ENCODE measurements around the gene MRPL33.

MRPL33 gene

DNA sequence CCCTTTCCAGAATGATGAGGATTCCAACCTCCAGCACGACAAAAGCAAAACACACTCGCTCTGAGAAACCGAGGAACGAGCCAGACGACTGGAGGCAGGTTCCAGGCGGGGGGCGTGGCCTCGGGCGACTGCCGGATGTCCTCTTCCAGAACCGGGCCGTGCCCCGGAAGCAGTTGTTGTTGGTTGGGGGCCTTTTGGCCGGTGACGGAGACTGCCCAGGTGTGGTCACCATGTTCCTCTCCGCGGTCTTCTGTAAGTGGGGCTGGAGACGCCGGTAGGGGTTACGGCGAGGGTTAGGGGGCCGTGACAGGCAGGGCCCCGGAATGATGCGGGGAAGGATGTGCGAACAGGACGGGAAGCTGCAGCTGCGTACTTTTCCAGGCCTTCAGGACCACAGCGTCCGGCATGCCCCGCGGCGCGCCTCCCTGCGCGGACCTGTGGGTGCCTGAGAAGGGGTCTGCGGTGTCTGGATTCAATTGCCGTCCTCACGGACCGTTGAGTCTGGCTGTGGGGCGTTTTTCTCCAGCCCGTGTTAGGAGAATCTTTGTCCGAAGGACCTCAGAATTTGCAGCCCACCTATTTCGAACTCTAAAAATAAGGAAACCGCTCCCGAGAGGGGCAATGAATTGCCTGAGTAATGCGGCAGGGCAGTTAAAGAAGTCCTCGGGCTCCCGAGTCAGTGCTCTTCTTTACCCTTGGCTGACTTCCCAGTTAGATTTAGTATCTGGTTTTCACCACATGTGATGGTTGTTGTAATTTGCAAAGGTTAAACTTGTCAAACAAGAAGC lies at the start of gene MRPL33:
Gene MRPL33 (plus strand): TSS at position 172 of the 788 bp plus-strand sequence. CDS start 59 bp downstream, at position 231.
- Histone ChIP-seq H3K36me3 (ENCODE audit: control insufficient read depth in 2 of 2, insufficient read depth in 2 of 2, low read length in 2 of 2) (peaks cover 4 to 8% of the 10 kb centered on the region in 2 donors), H3K27ac (ENCODE audit: low read length) (peak within 1 kb of the TSS; percentile 93), H3K9me3 (ENCODE audit: control insufficient read depth in 2 of 2, low read length in 2 of 2) (no peaks in the 10 kb centered on the region), H3K4me3 (ENCODE audit: low read length in 2 of 2) (peak within 1 kb of the TSS; percentile 98 to 100), H3K9ac (ENCODE audit: low read length in 2 of 2) (peak within 1 kb of the TSS; percentile 97 to 99), H3K27me3 (ENCODE audit: control insufficient read depth in 1 of 2, insufficient read depth in 2 of 2, low read length in 2 of 2) (peaks cover 0 to 3% of the 10 kb centered on the region in 2 donors), H3K4me1 (ENCODE audit: control insufficient read depth, insufficient read depth, low read length) (peaks cover 14% of the 10 kb centered on the region)

DNA sequence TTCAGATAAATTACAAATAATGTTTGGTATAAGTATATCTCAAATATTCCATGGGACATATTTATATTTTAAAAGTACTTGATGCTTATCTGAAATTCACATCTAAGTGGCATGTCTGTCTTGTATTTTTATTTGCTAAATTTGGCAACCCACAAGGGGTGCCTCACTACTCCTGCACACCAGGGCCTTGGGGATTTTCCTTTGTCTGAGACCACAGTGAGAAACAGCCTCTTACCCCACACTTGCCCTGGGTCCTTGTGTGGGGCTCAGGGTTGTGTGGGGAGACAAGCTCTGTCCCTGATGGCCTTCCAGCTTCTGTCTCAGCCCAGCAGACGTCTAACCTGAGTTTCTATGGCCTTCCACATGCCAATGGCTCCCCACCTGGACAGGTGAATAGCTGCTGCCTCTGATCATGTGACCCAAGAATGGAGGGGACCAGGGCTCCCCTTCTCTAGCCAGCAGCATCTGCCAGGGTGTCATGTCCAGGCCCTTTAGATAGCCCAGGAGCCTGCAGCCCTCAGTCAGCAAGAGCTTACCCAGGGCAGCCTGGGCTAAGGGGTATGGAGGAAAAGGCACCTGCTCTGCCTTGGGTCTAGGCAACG lies 49.5 kb upstream of the MRPL33 start:
- no peak overlapping the region for H3K9ac ChIP-seq (ENCODE audit: low read length in 2 of 2)
- no peaks in the 10 kb centered on the region for H3K27me3 ChIP-seq (ENCODE audit: control insufficient read depth in 1 of 2, insufficient read depth in 2 of 2, low read length in 2 of 2)
- no peaks in the 10 kb centered on the region for H3K9me3 ChIP-seq (ENCODE audit: control insufficient read depth in 2 of 2, low read length in 2 of 2)
- peaks cover 19% of the 10 kb centered on the region for H3K4me1 ChIP-seq (ENCODE audit: control insufficient read depth, insufficient read depth, low read length)
- no peak overlapping the region for H3K4me3 ChIP-seq (ENCODE audit: low read length in 2 of 2)
- no peaks in the 10 kb centered on the region for H3K36me3 ChIP-seq (ENCODE audit: control insufficient read depth in 2 of 2, insufficient read depth in 2 of 2, low read length in 2 of 2)
- H3K27ac ChIP-seq (ENCODE audit: low read length) = no peak overlapping the region

DNA sequence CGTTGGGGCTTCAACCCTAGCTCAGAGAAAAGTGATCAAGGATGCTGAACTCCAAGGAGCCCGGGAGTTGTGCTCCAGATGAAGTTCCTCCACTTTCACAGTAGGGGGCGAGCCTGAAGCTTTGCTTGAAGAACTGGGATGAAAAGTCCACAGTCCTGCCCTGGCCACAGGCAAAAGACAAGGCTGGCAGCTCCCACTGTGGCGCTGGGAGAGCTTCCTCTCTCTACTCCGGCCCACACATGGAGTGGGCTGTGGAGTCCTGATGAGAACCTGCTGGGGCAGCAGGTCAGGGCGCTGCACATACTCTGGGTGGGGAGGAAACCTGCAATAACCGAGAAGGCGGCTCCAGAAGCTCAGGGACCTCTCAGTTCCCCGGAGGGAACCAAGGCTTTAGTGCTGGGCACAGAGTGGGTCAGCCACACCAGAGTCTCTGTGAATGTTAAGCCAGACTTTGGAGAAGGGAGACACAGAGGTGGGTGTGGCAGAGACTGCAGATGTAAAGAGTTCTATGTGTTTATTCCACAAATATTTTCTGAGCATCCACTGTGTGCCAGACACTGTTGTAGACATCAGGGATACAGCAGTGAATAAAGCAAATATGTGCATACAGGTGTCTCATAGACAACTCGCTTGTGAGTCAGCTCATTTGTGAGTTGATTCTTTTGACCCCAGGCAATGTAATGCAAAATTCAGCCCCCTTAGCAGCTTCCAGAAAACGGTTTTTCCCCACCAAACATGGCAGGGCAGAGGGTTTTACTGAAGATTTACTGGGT lies 48.0 kb upstream of the MRPL33 start:
- no peaks in the 10 kb centered on the region for H3K27me3 ChIP-seq (ENCODE audit: control insufficient read depth in 1 of 2, insufficient read depth in 2 of 2, low read length in 2 of 2)
- no peaks in the 10 kb centered on the region for H3K36me3 ChIP-seq (ENCODE audit: control insufficient read depth in 2 of 2, insufficient read depth in 2 of 2, low read length in 2 of 2)
- H3K27ac ChIP-seq (ENCODE audit: low read length) = peak overlapping the region; percentile 37
- H3K9ac ChIP-seq (ENCODE audit: low read length in 2 of 2) = peak overlapping the region in 1 of 2 donors; percentile 29
- H3K4me3 ChIP-seq (ENCODE audit: low read length in 2 of 2) = no peak overlapping the region
- H3K9me3 ChIP-seq (ENCODE audit: control insufficient read depth in 2 of 2, low read length in 2 of 2) = no peaks in the 10 kb centered on the region
- peaks cover 19% of the 10 kb centered on the region for H3K4me1 ChIP-seq (ENCODE audit: control insufficient read depth, insufficient read depth, low read length)

DNA sequence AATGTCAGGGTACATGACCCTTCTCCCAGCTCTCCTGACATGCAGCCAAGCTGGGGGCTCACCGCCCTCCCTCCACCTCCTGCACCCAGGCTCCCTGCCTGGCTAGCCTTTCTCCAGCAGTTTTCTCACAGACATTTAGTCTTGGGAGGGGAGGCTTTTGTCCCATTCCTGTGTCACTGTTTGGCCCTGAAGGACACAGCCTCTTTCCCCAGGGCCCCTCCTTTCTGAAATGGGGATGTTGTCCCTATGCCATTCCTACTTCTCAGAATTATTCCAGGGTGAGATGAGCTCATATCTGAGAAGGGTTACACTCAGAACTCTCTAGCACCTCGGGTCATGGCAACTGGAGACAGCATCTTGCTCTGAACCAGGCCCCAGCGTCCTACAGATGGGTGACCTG lies 47.3 kb upstream of the MRPL33 start:
- Histone ChIP-seq H3K9ac (ENCODE audit: low read length in 2 of 2) (no peak overlapping the region), H3K36me3 (ENCODE audit: control insufficient read depth in 2 of 2, insufficient read depth in 2 of 2, low read length in 2 of 2) (no peaks in the 10 kb centered on the region), H3K4me3 (ENCODE audit: low read length in 2 of 2) (no peak overlapping the region), H3K27ac (ENCODE audit: low read length) (peak overlapping the region; percentile 37), H3K9me3 (ENCODE audit: control insufficient read depth in 2 of 2, low read length in 2 of 2) (no peaks in the 10 kb centered on the region), H3K4me1 (ENCODE audit: control insufficient read depth, insufficient read depth, low read length) (peaks cover 19% of the 10 kb centered on the region), H3K27me3 (ENCODE audit: control insufficient read depth in 1 of 2, insufficient read depth in 2 of 2, low read length in 2 of 2) (no peaks in the 10 kb centered on the region)

DNA sequence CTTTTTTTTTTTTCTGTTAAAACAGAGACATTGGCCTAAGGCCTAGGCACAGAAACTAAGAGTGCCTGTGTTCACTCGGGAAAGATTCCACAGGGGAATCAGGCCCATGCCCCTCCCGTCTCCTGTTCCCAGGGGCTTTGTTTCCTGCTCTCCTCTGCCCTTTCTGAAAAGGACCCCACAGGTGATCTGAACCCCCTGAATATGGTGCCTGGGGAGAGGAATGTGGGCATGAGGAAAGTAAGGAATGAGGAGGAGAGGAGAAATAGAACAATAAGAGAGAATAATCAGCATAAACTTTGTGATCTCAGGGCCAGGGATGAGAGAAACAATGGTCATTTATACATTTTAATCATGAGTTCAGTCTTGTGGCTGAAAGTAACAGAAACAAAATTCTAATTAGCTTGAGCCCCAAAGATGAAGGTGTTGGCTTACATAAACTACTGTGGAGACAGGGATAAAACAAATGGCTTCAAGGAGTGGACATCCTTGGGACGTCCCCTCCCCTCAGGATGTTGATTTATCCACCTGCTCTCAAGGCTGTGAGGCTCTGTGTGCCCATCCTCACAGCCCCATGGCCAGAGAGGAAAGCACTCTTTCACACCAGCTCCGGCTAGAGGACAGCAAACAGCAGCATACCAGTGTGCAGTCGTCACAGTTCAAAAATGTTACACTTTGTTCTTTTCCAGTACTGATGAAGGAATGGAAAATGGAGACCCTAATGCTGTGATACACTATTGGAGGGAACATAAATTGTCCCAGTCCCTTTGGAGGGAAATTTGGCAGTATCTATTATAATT lies 46.4 kb upstream of the MRPL33 start:
- no peaks in the 10 kb centered on the region for H3K27me3 ChIP-seq (ENCODE audit: control insufficient read depth in 1 of 2, insufficient read depth in 2 of 2, low read length in 2 of 2)
- H3K9me3 ChIP-seq (ENCODE audit: control insufficient read depth in 2 of 2, low read length in 2 of 2) = no peaks in the 10 kb centered on the region
- peaks cover 19% of the 10 kb centered on the region for H3K4me1 ChIP-seq (ENCODE audit: control insufficient read depth, insufficient read depth, low read length)
- H3K9ac ChIP-seq (ENCODE audit: low read length in 2 of 2) = peak overlapping the region in 1 of 2 donors; percentile 36
- peak overlapping the region; percentile 71 for H3K27ac ChIP-seq (ENCODE audit: low read length)
- H3K4me3 ChIP-seq (ENCODE audit: low read length in 2 of 2) = no peak overlapping the region
- no peaks in the 10 kb centered on the region for H3K36me3 ChIP-seq (ENCODE audit: control insufficient read depth in 2 of 2, insufficient read depth in 2 of 2, low read length in 2 of 2)

GRCh38 chr2:27727257-27727656 lies 44.3 kb upstream of the MRPL33 start:
- no peaks in the 10 kb centered on the region for H3K36me3 ChIP-seq (ENCODE audit: control insufficient read depth in 2 of 2, insufficient read depth in 2 of 2, low read length in 2 of 2)
- peaks cover 19% of the 10 kb centered on the region for H3K4me1 ChIP-seq (ENCODE audit: control insufficient read depth, insufficient read depth, low read length)

DNA sequence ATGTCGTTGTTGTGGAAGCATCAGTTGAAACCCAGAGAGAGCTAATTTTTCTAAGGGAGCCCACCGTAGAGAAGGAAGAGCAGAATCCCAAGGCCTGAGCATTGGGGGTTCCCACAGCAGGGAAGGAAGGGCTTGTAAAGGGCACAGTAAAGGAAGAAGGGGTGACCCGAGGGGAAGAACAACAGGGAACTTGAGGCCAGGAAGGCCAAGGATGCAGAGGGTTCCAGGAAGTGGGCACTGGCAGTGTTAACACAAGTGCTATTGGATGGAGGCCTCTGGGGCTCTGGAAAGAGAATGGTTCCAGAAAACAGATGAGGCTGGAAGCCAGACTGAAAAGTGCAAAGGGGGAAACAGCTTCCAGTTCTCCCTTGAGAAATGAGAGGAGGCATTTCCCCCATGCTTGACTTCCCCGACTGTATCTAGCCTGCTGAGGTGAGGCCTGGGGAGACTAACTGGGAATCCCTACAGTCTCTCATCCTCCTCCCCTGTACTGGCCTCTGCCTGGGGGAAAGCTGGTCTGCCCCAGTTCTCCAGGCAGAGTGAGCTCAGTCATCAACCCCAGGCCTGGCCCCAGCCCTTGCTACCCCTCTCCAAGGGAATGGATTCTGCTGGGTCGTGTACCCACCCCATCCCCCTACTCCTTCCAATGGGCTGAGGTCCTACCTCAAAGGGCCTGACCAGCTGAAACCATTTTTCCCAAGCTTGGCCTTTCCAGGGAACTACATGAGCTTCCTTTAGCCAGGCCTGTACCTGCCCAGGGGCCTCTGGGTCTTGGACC lies 43.2 kb upstream of the MRPL33 start:
- peaks cover 19% of the 10 kb centered on the region for H3K4me1 ChIP-seq (ENCODE audit: control insufficient read depth, insufficient read depth, low read length)
- no peaks in the 10 kb centered on the region for H3K36me3 ChIP-seq (ENCODE audit: control insufficient read depth in 2 of 2, insufficient read depth in 2 of 2, low read length in 2 of 2)
- H3K4me3 ChIP-seq (ENCODE audit: low read length in 2 of 2) = no peak overlapping the region
- H3K27ac ChIP-seq (ENCODE audit: low read length) = no peak overlapping the region
- no peaks in the 10 kb centered on the region for H3K27me3 ChIP-seq (ENCODE audit: control insufficient read depth in 1 of 2, insufficient read depth in 2 of 2, low read length in 2 of 2)
- no peaks in the 10 kb centered on the region for H3K9me3 ChIP-seq (ENCODE audit: control insufficient read depth in 2 of 2, low read length in 2 of 2)
- H3K9ac ChIP-seq (ENCODE audit: low read length in 2 of 2) = no peak overlapping the region

More at GRCh38 chr2:27727257-27727656, 44.3 kb upstream of the MRPL33 start:
- no peak overlapping the region for H3K27ac ChIP-seq (ENCODE audit: low read length)
- no peaks in the 10 kb centered on the region for H3K9me3 ChIP-seq (ENCODE audit: control insufficient read depth in 2 of 2, low read length in 2 of 2)
- no peak overlapping the region for H3K4me3 ChIP-seq (ENCODE audit: low read length in 2 of 2)
- no peaks in the 10 kb centered on the region for H3K27me3 ChIP-seq (ENCODE audit: control insufficient read depth in 1 of 2, insufficient read depth in 2 of 2, low read length in 2 of 2)
- no peak overlapping the region for H3K9ac ChIP-seq (ENCODE audit: low read length in 2 of 2)

DNA sequence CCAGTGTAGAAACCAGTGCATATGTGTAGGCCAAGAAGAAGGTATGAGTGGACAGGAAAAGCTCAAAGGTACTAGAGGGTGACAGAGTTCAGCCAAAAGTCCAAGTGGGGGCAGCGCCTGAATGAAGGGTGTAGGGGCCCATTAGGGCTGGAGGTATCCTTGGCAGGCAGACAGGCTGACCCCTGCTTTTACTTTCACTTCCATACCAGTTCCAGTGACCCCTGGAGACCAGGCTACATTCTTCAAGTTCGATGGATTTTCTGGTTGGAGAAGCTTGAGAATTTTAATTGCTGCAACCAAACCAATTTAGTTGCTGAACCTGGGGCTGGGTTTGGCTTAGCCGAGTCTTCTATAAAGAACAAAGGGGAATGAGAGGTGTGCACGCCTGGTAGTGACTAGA lies 42.3 kb upstream of the MRPL33 start:
- Histone ChIP-seq H3K36me3 (ENCODE audit: control insufficient read depth in 2 of 2, insufficient read depth in 2 of 2, low read length in 2 of 2) (no peaks in the 10 kb centered on the region), H3K4me3 (ENCODE audit: low read length in 2 of 2) (no peak overlapping the region), H3K9ac (ENCODE audit: low read length in 2 of 2) (no peak overlapping the region), H3K9me3 (ENCODE audit: control insufficient read depth in 2 of 2, low read length in 2 of 2) (no peaks in the 10 kb centered on the region), H3K4me1 (ENCODE audit: control insufficient read depth, insufficient read depth, low read length) (peaks cover 11% of the 10 kb centered on the region), H3K27ac (ENCODE audit: low read length) (no peak overlapping the region), H3K27me3 (ENCODE audit: control insufficient read depth in 1 of 2, insufficient read depth in 2 of 2, low read length in 2 of 2) (no peaks in the 10 kb centered on the region)

- Histone ChIP-seq H3K4me1 (ENCODE audit: control insufficient read depth, insufficient read depth, low read length) (peaks cover 8% of the 10 kb centered on the region), H3K36me3 (ENCODE audit: control insufficient read depth in 2 of 2, insufficient read depth in 2 of 2, low read length in 2 of 2) (no peaks in the 10 kb centered on the region), H3K9ac (ENCODE audit: low read length in 2 of 2) (no peak overlapping the region)
Observed at GRCh38 chr2:27729614-27730013, 41.9 kb upstream of the MRPL33 start.

More at GRCh38 chr2:27729614-27730013, 41.9 kb upstream of the MRPL33 start:
- Histone ChIP-seq H3K4me3 (ENCODE audit: low read length in 2 of 2) (no peak overlapping the region), H3K27me3 (ENCODE audit: control insufficient read depth in 1 of 2, insufficient read depth in 2 of 2, low read length in 2 of 2) (no peaks in the 10 kb centered on the region), H3K9me3 (ENCODE audit: control insufficient read depth in 2 of 2, low read length in 2 of 2) (no peaks in the 10 kb centered on the region), H3K27ac (ENCODE audit: low read length) (no peak overlapping the region)
